Testis (tissue), 2 donors: ENCODE results near the gene TRAPPC11.

Source experiments
- CTCF ChIP-seq, 3 experiments: fragments of 450-650 bp in 2 of 3; fragments of 200-600 bp in 1 of 3; sonication (generic) in 1 of 3; IDR thresholded peaks; one replicate each; pipeline ENCODE4 v1.5.1; 2016 to 2019; ENCODE audit warnings: antibody characterized with exemption in 3 of 3, mild to moderate bottlenecking in 2 of 3, moderate library complexity in 1 of 3
- POLR2A ChIP-seq: fragments of 450-650 bp; IDR thresholded peaks from one replicate; pipeline ENCODE4 v1.6.1; 2017; ENCODE audit warnings: antibody characterized with exemption, mild to moderate bottlenecking, moderate library complexity

- TF ChIP-seq CTCF (IDR thresholded peaks at IDR 0.05) (no peak), POLR2A (no peak)
Observed at GRCh38 chr4:183758758-183759447, 99.8 kb downstream of the TRAPPC11 start.
